GM19467 (cell line): ENCODE results near the gene IFITM10.
"Not testable (repeated sequence)": the region's sequence is repeated elsewhere in the genome, so short reads cannot be mapped to it uniquely, and the experiment has no call there.

ENCODE experiments used
- ATAC-seq: cut with Tn5 transposase; IDR thresholded peaks from one replicate; pipeline ENCODE4 v1.9.1; 2021; ENCODE audit warnings: mild to moderate bottlenecking, moderate library complexity; ENCODE audit not compliant: unreplicated experiment

IFITM10 gene

GRCh38 chr11:1778141-1778911 lies 27.9 kb upstream of the IFITM10 start:
- ATAC-seq, result no peak

- ATAC-seq, result no peak
These were observed 27.3 kb upstream of the IFITM10 start for GRCh38 chr11:1777737-1778136.

GRCh38 chr11:1776944-1777715 lies 26.7 kb upstream of the IFITM10 start:
- no peak for ATAC-seq

- no peak for ATAC-seq
These were observed 26.0 kb upstream of the IFITM10 start for GRCh38 chr11:1776331-1776851.

GRCh38 chr11:1774886-1775285 lies 24.5 kb upstream of the IFITM10 start:
- ATAC-seq, result no peak

- no peak for ATAC-seq
These were observed 23.7 kb upstream of the IFITM10 start for GRCh38 chr11:1773994-1774550.

- ATAC-seq, result no peak
These were observed 23.0 kb upstream of the IFITM10 start for GRCh38 chr11:1773131-1773993.

GRCh38 chr11:1772270-1773130 lies 22.1 kb upstream of the IFITM10 start:
- ATAC-seq, result no peak

GRCh38 chr11:1771700-1772099 lies 21.3 kb upstream of the IFITM10 start:
- ATAC-seq, result no peak

- ATAC-seq, result no peak
These were observed 20.9 kb upstream of the IFITM10 start for GRCh38 chr11:1771273-1771672.

- ATAC-seq, result no peak
These were observed 20.1 kb upstream of the IFITM10 start for GRCh38 chr11:1770528-1770927.

GRCh38 chr11:1770061-1770460 lies 19.7 kb upstream of the IFITM10 start:
- ATAC-seq, result no peak

GRCh38 chr11:1769304-1769936 lies 19.0 kb upstream of the IFITM10 start:
- not testable (repeated sequence) for ATAC-seq

GRCh38 chr11:1768141-1768469 lies 17.7 kb upstream of the IFITM10 start:
- no peak for ATAC-seq

GRCh38 chr11:1767399-1768140 lies 17.2 kb upstream of the IFITM10 start:
- no peak for ATAC-seq

GRCh38 chr11:1766719-1767398 lies 16.5 kb upstream of the IFITM10 start:
- ATAC-seq, result no peak

GRCh38 chr11:1765871-1766718 lies 15.7 kb upstream of the IFITM10 start:
- no peak for ATAC-seq
